MM.1S (cell line): ENCODE measurements around the gene SMG6.

Source experiments
- DNase-seq: peaks from one replicate; pipeline ENCODE4 v3.0.0-alpha.2; 2015
- H2AFZ ChIP-seq: fragments of 300-600 bp; sonication (generic); 2 replicates; pipeline ENCODE4 v1.6.0; 2016; ENCODE audit warnings: antibody characterized with exemption, low read length
- H3F3A ChIP-seq: fragments of 300-600 bp; sonication (generic); 2 replicates; pipeline ENCODE4 v1.6.1; 2016; ENCODE audit warnings: mild to moderate bottlenecking, antibody characterized with exemption, low read length, moderate library complexity, mixed read lengths; ENCODE audit not compliant: insufficient read depth
- H3K27ac ChIP-seq: fragments of 300-600 bp; sonication (generic); 2 replicates; pipeline ENCODE4 v1.5.1; 2016; ENCODE audit warnings: mild to moderate bottlenecking, low read length
- H3K27me3 ChIP-seq: fragments of 300-600 bp; sonication (generic); replicated peaks from 2 replicates; pipeline ENCODE4 v1.6.0; 2016; ENCODE audit warnings: low read length; ENCODE audit not compliant: insufficient read depth
- H3K36me3 ChIP-seq: fragments of 300-600 bp; sonication (generic); replicated peaks from 2 replicates; pipeline ENCODE4 v1.6.1; 2016; ENCODE audit warnings: mild to moderate bottlenecking, low read length, mixed read lengths; ENCODE audit not compliant: insufficient read depth
- H3K4me1 ChIP-seq: fragments of 300-600 bp; sonication (generic); 2 replicates; pipeline ENCODE4 v1.6.1; 2016; ENCODE audit warnings: low read length, mixed read lengths
- H3K4me2 ChIP-seq: fragments of 300-600 bp; sonication (generic); 2 replicates; pipeline ENCODE4 v1.6.0; 2016; ENCODE audit warnings: low read depth, low read length
- H3K4me3 ChIP-seq: fragments of 300-600 bp; sonication (generic); 2 replicates; pipeline ENCODE4 v1.5.1; 2016; ENCODE audit warnings: low read length, mixed read lengths
- H3K79me2 ChIP-seq: fragments of 300-600 bp; sonication (generic); 2 replicates; pipeline ENCODE4 v1.6.1; 2016; ENCODE audit warnings: mixed run types, low read length, mixed read lengths
- H3K9ac ChIP-seq: fragments of 300-600 bp; sonication (generic); 2 replicates; pipeline ENCODE4 v1.6.1; 2016; ENCODE audit warnings: low read length, mixed read lengths
- H3K9me2 ChIP-seq: fragments of 300-600 bp; sonication (generic); replicated peaks from 2 replicates; pipeline ENCODE4 v1.6.1; 2016; ENCODE audit warnings: mild to moderate bottlenecking, low read length, mixed read lengths; ENCODE audit not compliant: insufficient read depth
- H3K9me3 ChIP-seq: fragments of 300-600 bp; sonication (generic); replicated peaks from 2 replicates; pipeline ENCODE4 v1.6.1; 2016; ENCODE audit warnings: mild to moderate bottlenecking, low read length, mixed read lengths; ENCODE audit not compliant: insufficient read depth
- H4K20me1 ChIP-seq: fragments of 300-600 bp; sonication (generic); 2 replicates; pipeline ENCODE4 v1.6.1; 2016; ENCODE audit warnings: mild to moderate bottlenecking, low read length, moderate library complexity, mixed read lengths; ENCODE audit not compliant: insufficient read depth
- EZH2 ChIP-seq: fragments of 300-600 bp; sonication (generic); optimal IDR thresholded peaks from 2 replicates; pipeline ENCODE3; 2017; ENCODE audit warnings: low read depth, mild to moderate bottlenecking, antibody characterized with exemption, low read length, mixed read lengths
- EZH2phosphoT487 ChIP-seq: fragments of 300-600 bp; sonication (generic); IDR thresholded peaks from 2 replicates; pipeline ENCODE4 v1.6.1; 2018; ENCODE audit warnings: antibody characterized with exemption, low read length
- TF ChIP-seq, protein P1 (sequence below): fragments of 300-600 bp; sonication (generic); IDR thresholded peaks from 2 replicates; pipeline ENCODE4 v1.5.1; 2016; ENCODE audit warnings: antibody characterized with exemption, low read length, mixed read lengths

Gene SMG6

GRCh38 chr17:2190014-2190413 is 113.6 kb downstream of the SMG6 start:
- Histone ChIP-seq H3K4me3 (no peak overlapping the region), H3F3A (no peaks in the 10 kb centered on the region), H3K9me2 (no peaks in the 10 kb centered on the region), H3K27me3 (no peaks in the 10 kb centered on the region), H3K9me3 (no peaks in the 10 kb centered on the region), H3K9ac (no peak overlapping the region), H3K4me2 (no peak overlapping the region), H3K36me3 (no peaks in the 10 kb centered on the region), H3K27ac (no peak overlapping the region), H4K20me1 (no peaks in the 10 kb centered on the region), H2AFZ (no peak overlapping the region), H3K79me2 (no peaks in the 10 kb centered on the region), H3K4me1 (0 out of 2 replicates have a peak, but pooled peaks cover 6% of the 10 kb centered on the region)
- DNase-seq = no peak
- TF ChIP-seq EZH2 (no peak), EZH2phosphoT487 (no peak)

- Histone ChIP-seq H3K4me3 (no peak overlapping the region), H3K9me3 (no peaks in the 10 kb centered on the region), H3K27me3 (no peaks in the 10 kb centered on the region), H3K4me2 (no peak overlapping the region), H3K79me2 (no peaks in the 10 kb centered on the region), H3F3A (no peaks in the 10 kb centered on the region), H4K20me1 (no peaks in the 10 kb centered on the region), H3K36me3 (no peaks in the 10 kb centered on the region), H3K9ac (no peak overlapping the region), H2AFZ (no peak overlapping the region), H3K9me2 (no peaks in the 10 kb centered on the region), H3K27ac (no peak overlapping the region), H3K4me1 (0 out of 2 replicates have a peak, but pooled peaks cover 6% of the 10 kb centered on the region)
- DNase-seq = no peak
- TF ChIP-seq EZH2phosphoT487 (no peak), EZH2 (no peak)
- TF ChIP-seq, protein P1, sequence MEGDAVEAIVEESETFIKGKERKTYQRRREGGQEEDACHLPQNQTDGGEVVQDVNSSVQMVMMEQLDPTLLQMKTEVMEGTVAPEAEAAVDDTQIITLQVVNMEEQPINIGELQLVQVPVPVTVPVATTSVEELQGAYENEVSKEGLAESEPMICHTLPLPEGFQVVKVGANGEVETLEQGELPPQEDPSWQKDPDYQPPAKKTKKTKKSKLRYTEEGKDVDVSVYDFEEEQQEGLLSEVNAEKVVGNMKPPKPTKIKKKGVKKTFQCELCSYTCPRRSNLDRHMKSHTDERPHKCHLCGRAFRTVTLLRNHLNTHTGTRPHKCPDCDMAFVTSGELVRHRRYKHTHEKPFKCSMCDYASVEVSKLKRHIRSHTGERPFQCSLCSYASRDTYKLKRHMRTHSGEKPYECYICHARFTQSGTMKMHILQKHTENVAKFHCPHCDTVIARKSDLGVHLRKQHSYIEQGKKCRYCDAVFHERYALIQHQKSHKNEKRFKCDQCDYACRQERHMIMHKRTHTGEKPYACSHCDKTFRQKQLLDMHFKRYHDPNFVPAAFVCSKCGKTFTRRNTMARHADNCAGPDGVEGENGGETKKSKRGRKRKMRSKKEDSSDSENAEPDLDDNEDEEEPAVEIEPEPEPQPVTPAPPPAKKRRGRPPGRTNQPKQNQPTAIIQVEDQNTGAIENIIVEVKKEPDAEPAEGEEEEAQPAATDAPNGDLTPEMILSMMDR = no peak
Observed at GRCh38 chr17:2188971-2189630, 114.5 kb downstream of the SMG6 start.

DNA sequence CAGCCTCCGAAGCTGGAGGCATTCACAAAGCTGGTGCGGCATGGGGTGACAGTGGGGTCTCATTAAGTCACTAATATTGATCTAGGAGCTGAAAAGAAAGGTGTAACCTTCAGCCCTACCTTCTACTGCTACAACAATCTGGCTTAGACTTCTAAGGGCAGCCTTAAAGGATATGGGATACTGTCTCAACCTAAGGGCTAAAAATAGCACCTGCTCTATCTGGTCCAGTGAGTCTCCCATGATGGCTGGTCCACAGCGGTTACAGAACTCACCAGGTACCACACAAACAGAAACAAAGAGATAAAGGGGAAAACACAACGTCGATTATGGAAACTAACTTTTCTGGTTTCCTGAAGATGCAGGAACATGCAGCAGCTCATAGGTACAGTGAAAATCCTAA is 115.8 kb downstream of the SMG6 start:
- H3F3A ChIP-seq = no peaks in the 10 kb centered on the region
- H3K4me3 ChIP-seq = no peak overlapping the region
- TF ChIP-seq EZH2 (no peak), EZH2phosphoT487 (no peak)
- TF ChIP-seq, protein P1 = no peak
- no peak overlapping the region for H3K4me2 ChIP-seq
- no peaks in the 10 kb centered on the region for H3K9me2 ChIP-seq
- H4K20me1 ChIP-seq = no peaks in the 10 kb centered on the region
- no peak for DNase-seq
- H3K4me1 ChIP-seq = 0 out of 2 replicates have a peak, but pooled peaks cover 3% of the 10 kb centered on the region
- H3K79me2 ChIP-seq = no peaks in the 10 kb centered on the region
- no peaks in the 10 kb centered on the region for H3K36me3 ChIP-seq
- H3K27me3 ChIP-seq = no peaks in the 10 kb centered on the region
- no peak overlapping the region for H2AFZ ChIP-seq
- no peak overlapping the region for H3K27ac ChIP-seq
- H3K9ac ChIP-seq = no peak overlapping the region
- no peaks in the 10 kb centered on the region for H3K9me3 ChIP-seq

DNA sequence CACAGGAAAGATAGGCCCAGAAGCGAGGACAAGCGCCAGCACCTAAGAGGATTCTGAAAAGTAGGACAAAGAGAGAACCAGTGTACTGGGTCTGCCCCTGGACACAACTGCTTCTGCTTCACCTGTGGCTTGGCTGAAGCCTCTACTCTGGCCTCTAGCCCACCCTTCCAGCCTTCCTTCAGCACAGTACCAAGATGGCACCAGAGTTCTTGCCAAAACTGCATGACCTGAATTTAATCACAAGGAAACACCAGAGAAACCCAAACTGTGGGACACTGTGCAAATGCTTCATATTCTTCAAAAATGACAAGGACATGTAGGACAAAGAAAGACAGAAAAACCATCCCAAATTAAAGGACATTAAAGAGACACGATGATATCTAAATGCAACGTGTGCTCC is 116.6 kb downstream of the SMG6 start:
- Histone ChIP-seq H3K9me2 (no peaks in the 10 kb centered on the region), H3K4me2 (no peak overlapping the region), H2AFZ (no peak overlapping the region), H3K9ac (no peak overlapping the region), H3K4me3 (no peak overlapping the region), H3K9me3 (no peaks in the 10 kb centered on the region), H3K4me1 (no peaks in the 10 kb centered on the region), H3K36me3 (no peaks in the 10 kb centered on the region), H3K27ac (no peak overlapping the region), H3K79me2 (no peaks in the 10 kb centered on the region), H3K27me3 (no peaks in the 10 kb centered on the region), H4K20me1 (no peaks in the 10 kb centered on the region), H3F3A (no peaks in the 10 kb centered on the region)
- TF ChIP-seq, protein P1 = no peak
- TF ChIP-seq EZH2 (no peak), EZH2phosphoT487 (no peak)
- DNase-seq = no peak
